Right kidney (tissue), 9 donors: Measurements from ENCODE around the gene ITGAX.
"Not testable (repeated sequence)": the region's sequence is repeated elsewhere in the genome, so short reads cannot be mapped to it uniquely, and the experiment has no call there.

Source experiments
- DNase-seq: peaks from one replicate; pipeline ENCODE4 v3.0.0-alpha.2; 2016
- long read RNA-seq, 8 donors: transcript quantifications; one replicate each; lab custom pipeline, GENCODE V29; 2026

Gene ITGAX
- long read RNA-seq, donor 1, result 0 reads
- long read RNA-seq, donor 2, result 0 reads
- long read RNA-seq, donor 3, result 0 reads
- long read RNA-seq, donor 4, result 0 reads
- long read RNA-seq, donor 5, result 0 reads
- long read RNA-seq, donor 6, result 0 reads
- long read RNA-seq, donor 7, result 0 reads
- long read RNA-seq, donor 8, result 0 reads

- no peak for DNase-seq
Measured at GRCh38 chr16:31354394-31355291, at the start of gene ITGAX. Gene ITGAX, plus strand, starts transcription at chr16:31355176. Its CDS starts 79 bp downstream, at chr16:31355255.

- no peak for DNase-seq
Measured at GRCh38 chr16:31305219-31305618, 49.8 kb upstream of the ITGAX start.

DNA sequence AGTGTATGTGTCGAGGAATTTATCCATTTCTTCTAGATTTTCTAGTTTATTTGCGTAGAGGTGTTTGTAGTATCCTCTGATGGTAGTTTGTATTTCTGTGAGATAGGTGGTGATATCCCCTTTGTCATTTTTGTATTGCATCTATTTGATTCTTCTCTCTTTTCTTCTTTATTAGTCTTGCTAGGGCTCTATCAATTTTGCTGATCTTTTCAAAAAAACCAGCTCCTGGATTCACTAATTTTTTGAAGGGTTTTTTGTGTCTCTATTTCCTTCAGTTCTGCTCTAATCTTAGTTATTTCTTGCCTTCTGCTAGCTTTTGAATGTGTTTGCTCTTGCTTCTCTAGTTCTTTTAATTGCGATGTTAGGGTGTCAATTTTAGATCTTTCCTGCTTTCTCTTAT is 46.6 kb upstream of the ITGAX start:
- DNase-seq, result not testable (repeated sequence)

DNA sequence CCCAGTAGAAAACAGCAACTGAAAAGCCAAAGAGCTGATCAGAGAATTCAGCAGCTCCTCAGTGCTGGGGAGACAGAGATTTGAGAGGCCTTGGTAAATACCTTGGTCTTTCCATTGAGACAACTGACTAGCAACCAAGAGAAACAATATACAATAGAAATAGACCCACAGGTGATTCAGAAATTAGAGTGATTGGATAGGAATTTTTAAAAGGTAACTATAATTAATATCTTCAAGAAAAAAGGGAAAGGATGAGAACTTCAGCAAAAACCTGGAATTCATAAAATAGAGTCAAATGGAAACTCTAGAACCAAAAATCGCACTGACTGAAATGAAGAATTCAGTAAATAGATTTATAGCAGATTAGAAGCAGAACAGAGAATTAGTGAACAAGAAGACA is 32.5 kb upstream of the ITGAX start:
- DNase-seq, result no peak

- no peak for DNase-seq
Measured at GRCh38 chr16:31323959-31324629, 30.9 kb upstream of the ITGAX start.

DNA sequence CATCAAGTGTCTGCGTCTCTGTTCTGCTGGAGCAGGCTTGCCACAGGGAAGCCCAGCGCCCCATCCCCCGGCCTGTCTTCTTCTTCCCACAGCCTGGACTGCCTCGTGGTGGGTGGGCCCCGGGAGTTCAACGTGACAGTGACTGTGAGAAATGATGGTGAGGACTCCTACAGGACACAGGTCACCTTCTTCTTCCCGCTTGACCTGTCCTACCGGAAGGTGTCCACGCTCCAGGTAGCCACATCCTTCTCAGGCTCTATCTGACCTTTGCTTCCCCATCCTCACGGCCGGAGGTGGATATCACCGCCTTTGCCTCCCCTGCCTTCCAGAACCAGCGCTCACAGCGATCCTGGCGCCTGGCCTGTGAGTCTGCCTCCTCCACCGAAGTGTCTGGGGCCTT is 29.8 kb upstream of the ITGAX start:
- DNase-seq, result no peak

GRCh38 chr16:31327646-31328225 is 27.2 kb upstream of the ITGAX start:
- DNase-seq, result no peak

GRCh38 chr16:31328322-31329052 is 26.5 kb upstream of the ITGAX start:
- no peak for DNase-seq

DNA sequence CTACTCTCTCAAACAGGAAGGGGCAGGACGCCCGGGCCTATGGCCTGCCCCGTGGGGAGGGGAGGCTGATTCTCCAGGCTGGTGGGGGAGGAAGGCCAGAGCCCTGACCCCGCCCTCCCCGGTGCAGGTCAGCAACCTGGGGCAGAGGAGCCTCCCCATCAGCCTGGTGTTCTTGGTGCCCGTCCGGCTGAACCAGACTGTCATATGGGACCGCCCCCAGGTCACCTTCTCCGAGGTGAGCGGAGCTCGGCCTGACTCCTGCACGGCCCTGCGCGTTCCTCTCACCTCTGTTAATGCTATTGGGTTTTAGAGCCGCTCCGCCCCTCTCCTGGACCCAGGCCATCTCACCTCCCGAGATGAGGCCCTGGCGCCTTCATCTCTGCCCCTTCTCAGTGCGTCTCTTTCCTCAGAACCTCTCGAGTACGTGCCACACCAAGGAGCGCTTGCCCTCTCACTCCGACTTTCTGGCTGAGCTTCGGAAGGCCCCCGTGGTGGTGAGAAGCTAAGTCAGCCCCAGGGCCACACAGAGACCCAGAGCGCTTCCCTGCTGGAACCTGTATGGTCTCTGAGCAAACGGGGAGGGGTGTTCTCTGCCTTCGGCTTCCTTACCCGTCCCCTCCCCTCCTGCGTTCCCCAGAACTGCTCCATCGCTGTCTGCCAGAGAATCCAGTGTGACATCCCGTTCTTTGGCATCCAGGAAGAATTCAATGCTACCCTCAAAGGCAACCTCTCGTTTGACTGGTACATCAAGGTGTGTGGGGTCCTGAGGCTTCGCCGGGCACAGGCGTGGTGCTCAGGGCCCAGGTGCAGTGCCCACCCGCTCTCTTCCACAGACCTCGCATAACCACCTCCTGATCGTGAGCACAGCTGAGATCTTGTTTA is 25.1 kb upstream of the ITGAX start:
- DNase-seq, result no peak

- DNase-seq, result no peak
Measured at GRCh38 chr16:31330553-31330890, 24.5 kb upstream of the ITGAX start.

DNA sequence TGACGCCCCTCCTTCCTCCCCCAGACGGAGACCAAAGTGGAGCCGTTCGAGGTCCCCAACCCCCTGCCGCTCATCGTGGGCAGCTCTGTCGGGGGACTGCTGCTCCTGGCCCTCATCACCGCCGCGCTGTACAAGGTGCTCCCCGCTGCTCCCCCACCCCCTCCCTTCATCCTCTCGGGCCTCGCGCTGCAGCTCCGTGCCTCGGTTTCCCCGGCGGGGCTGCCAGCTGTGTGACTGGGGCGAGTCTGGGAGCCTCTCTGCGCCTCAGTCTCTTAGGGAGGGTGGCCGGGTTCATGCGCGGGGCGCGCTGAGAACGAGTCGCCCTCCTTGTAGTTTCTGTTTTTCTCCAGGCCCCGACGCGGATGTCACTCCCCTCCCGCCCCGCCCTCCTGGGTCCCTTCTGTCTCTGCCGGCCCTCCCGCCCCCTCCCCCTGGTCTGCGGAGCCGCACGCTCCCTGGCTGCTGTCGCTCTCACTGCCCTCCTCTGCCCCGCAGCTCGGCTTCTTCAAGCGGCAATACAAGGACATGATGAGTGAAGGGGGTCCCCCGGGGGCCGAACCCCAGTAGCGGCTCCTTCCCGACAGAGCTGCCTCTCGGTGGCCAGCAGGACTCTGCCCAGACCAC is 23.7 kb upstream of the ITGAX start:
- DNase-seq, result no peak

DNA sequence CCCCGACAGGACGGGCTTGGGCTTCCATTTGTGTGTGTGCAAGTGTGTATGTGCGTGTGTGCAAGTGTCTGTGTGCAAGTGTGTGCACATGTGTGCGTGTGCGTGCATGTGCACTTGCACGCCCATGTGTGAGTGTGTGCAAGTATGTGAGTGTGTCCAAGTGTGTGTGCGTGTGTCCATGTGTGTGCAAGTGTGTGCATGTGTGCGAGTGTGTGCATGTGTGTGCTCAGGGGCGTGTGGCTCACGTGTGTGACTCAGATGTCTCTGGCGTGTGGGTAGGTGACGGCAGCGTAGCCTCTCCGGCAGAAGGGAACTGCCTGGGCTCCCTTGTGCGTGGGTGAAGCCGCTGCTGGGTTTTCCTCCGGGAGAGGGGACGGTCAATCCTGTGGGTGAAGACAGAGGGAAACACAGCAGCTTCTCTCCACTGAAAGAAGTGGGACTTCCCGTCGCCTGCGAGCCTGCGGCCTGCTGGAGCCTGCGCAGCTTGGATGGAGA is 23.1 kb upstream of the ITGAX start:
- no peak for DNase-seq

GRCh38 chr16:31332544-31332943 is 22.4 kb upstream of the ITGAX start:
- no peak for DNase-seq

GRCh38 chr16:31333686-31334649 is 21.0 kb upstream of the ITGAX start:
- DNase-seq, result no peak

GRCh38 chr16:31334934-31335333 is 20.0 kb upstream of the ITGAX start:
- no peak for DNase-seq

GRCh38 chr16:31335431-31335830 is 19.5 kb upstream of the ITGAX start:
- DNase-seq, result no peak

- DNase-seq, result not testable (repeated sequence)
Measured at GRCh38 chr16:31338166-31338685, 16.8 kb upstream of the ITGAX start.

- no peak for DNase-seq
Measured at GRCh38 chr16:31344712-31345111, 10.3 kb upstream of the ITGAX start.

DNA sequence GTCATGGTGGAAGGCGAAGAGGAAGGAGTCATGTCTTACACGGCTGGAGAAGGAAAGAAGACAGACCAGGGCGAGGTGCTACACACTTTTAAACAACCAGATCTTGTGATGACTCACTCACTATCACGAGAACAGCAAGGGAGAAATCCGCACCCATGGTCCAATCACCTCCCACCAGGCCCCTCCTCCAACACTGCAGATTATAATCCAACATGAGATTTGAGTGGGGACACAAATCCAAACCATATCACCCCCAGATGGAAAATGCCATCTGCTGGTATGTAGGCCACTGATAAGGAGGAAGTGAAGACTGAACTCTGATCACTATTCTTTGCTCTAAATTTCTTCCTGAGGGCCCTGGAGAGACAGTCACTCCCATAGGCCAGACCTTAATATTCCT is 7.5 kb upstream of the ITGAX start:
- no peak for DNase-seq
